GM19023 (cell line): ENCODE results near the gene METRN.
"Not testable (repeated sequence)": the region's sequence is repeated elsewhere in the genome, so short reads cannot be mapped to it uniquely, and the experiment has no call there.

Source experiments
- ATAC-seq: cut with Tn5 transposase; IDR thresholded peaks from one replicate; pipeline ENCODE4 v1.9.1; 2021; ENCODE audit warnings: mild to moderate bottlenecking, moderate library complexity; ENCODE audit not compliant: unreplicated experiment

The METRN gene

GRCh38 chr16:708019-708418, 6.9 kb upstream of the METRN start:
- no peak for ATAC-seq

- no peak for ATAC-seq
Observed at GRCh38 chr16:708959-709358, 6.0 kb upstream of the METRN start.

- no peak for ATAC-seq
Observed at GRCh38 chr16:709566-710499, 5.1 kb upstream of the METRN start.

- no peak for ATAC-seq
Observed at GRCh38 chr16:710500-711075, 4.3 kb upstream of the METRN start.

GRCh38 chr16:711084-711483, 3.8 kb upstream of the METRN start:
- ATAC-seq = no peak

GRCh38 chr16:711548-712320, 3.2 kb upstream of the METRN start:
- no peak for ATAC-seq

- ATAC-seq = not testable (repeated sequence)
Observed at GRCh38 chr16:712740-713250, 2.1 kb upstream of the METRN start.

GRCh38 chr16:714079-714478, 839 bp upstream of the METRN start:
- no peak for ATAC-seq

GRCh38 chr16:715477-716199, 720 bp downstream of the METRN start:
- ATAC-seq = no peak

GRCh38 chr16:716200-716568, 1.3 kb downstream of the METRN start:
- no peak for ATAC-seq

GRCh38 chr16:716768-717325, 1.9 kb downstream of the METRN start:
- no peak for ATAC-seq

- ATAC-seq = no peak
Observed at GRCh38 chr16:717450-718245, 2.7 kb downstream of the METRN start.

GRCh38 chr16:718389-718788, 3.5 kb downstream of the METRN start:
- ATAC-seq = no peak

GRCh38 chr16:718922-719321, 4.0 kb downstream of the METRN start:
- no peak for ATAC-seq

GRCh38 chr16:719815-720446, 5.0 kb downstream of the METRN start:
- ATAC-seq = no peak

- ATAC-seq = peak; percentile 18
Observed at GRCh38 chr16:720447-720989, 5.6 kb downstream of the METRN start.

GRCh38 chr16:720990-721764, 6.3 kb downstream of the METRN start, which contains the start of gene ANTKMT:
ANTKMT (plus strand) TSS chr16:721146; CDS start chr16:721275, 129 bp downstream.
- ATAC-seq = peak; percentile 72
